GM23338 (cell line): ENCODE data around the gene PARVB. TPM values are rescaled to one million over a fixed set of nuclear protein-coding genes. Genes with fewer than 3 reads are reported as not detected.

Experiments used
- ATAC-seq: fragments of 200-7000 bp; cut with Tn5 transposase; 3 replicates; pipeline ENCODE4 v1.9.1; 2020
- DNase-seq: peaks from one replicate; pipeline ENCODE4 v3.0.0-alpha.2; 2015; ENCODE audit warnings: low spot score
- H2AFZ ChIP-seq: fragments of 200-600 bp; sonication (generic); 2 replicates; pipeline ENCODE4 v1.8.0; 2016; ENCODE audit warnings: antibody characterized with exemption, mild to moderate bottlenecking, moderate library complexity
- H3F3A ChIP-seq: fragments of 200-600 bp; sonication (generic); replicated peaks from 2 replicates; pipeline ENCODE4 v1.8.0; 2017; ENCODE audit warnings: antibody characterized with exemption, mixed run types, low read depth
- H3K27ac ChIP-seq: fragments of 200-600 bp; sonication (generic); 2 replicates; pipeline ENCODE4 v1.6.1; 2016; ENCODE audit warnings: low read depth
- H3K27me3 ChIP-seq: fragments of 200-600 bp; sonication (generic); 2 replicates; pipeline ENCODE4 v1.8.0; 2016; ENCODE audit warnings: mild to moderate bottlenecking, mixed run types, moderate library complexity; ENCODE audit not compliant: insufficient read depth
- H3K36me3 ChIP-seq: fragments of 200-600 bp; sonication (generic); 2 replicates; pipeline ENCODE4 v1.8.0; 2016; ENCODE audit warnings: mild to moderate bottlenecking; ENCODE audit not compliant: insufficient read depth
- H3K4me1 ChIP-seq: fragments of 200-600 bp; sonication (generic); 2 replicates; pipeline ENCODE4 v1.8.0; 2016; ENCODE audit warnings: mild to moderate bottlenecking, moderate library complexity; ENCODE audit not compliant: insufficient read depth
- H3K4me2 ChIP-seq: fragments of 200-600 bp; sonication (generic); 2 replicates; pipeline ENCODE4 v1.7.1; 2017; ENCODE audit warnings: mixed run types
- H3K4me3 ChIP-seq: fragments of 200-600 bp; sonication (generic); 2 replicates; pipeline ENCODE4 v1.6.1; 2016; ENCODE audit warnings: mixed run types
- H3K79me2 ChIP-seq: fragments of 200-600 bp; sonication (generic); replicated peaks from 2 replicates; pipeline ENCODE4 v1.8.0; 2017; ENCODE audit warnings: mild to moderate bottlenecking; ENCODE audit not compliant: insufficient read depth
- H3K9me2 ChIP-seq: fragments of 200-600 bp; sonication (generic); 2 replicates; pipeline ENCODE4 v1.8.0; 2017; ENCODE audit not compliant: insufficient read depth
- H4K20me1 ChIP-seq: fragments of 200-600 bp; sonication (generic); replicated peaks from 2 replicates; pipeline ENCODE4 v1.8.0; 2017; ENCODE audit warnings: mild to moderate bottlenecking; ENCODE audit not compliant: insufficient read depth
- H3K27ac Mint-ChIP-seq: 2 replicates; pipeline ENCODE4 v1.8.0; 2020; ENCODE audit warnings: inconsistent platforms, mild to moderate bottlenecking, moderate library complexity, mixed read lengths
- H3K27me3 Mint-ChIP-seq: 3 replicates; pipeline ENCODE4 v1.8.0; 2022; ENCODE audit warnings: low read depth, mild to moderate bottlenecking, moderate library complexity, mixed read lengths, inconsistent platforms; ENCODE audit not compliant: insufficient read depth, poor library complexity
- H3K36me3 Mint-ChIP-seq: 3 replicates; pipeline ENCODE4 v1.8.0; 2021; ENCODE audit warnings: low read depth, mild to moderate bottlenecking, inconsistent platforms, moderate library complexity, mixed read lengths
- H3K4me1 Mint-ChIP-seq: 3 replicates; pipeline ENCODE4 v1.8.0; 2020; ENCODE audit warnings: mild to moderate bottlenecking, inconsistent platforms, mixed read lengths
- H3K4me3 Mint-ChIP-seq: 3 replicates; pipeline ENCODE4 v1.8.0; 2021; ENCODE audit warnings: moderate library complexity, mild to moderate bottlenecking, inconsistent platforms, mixed read lengths
- H3K9me3 Mint-ChIP-seq: 3 replicates; pipeline ENCODE4 v1.8.0; 2020; ENCODE audit warnings: moderate library complexity, mild to moderate bottlenecking, inconsistent platforms, mixed read lengths
- CREB1 ChIP-seq: fragments of 250-450 bp; sonication (Bioruptor Pico); IDR thresholded peaks from 2 replicates; pipeline ENCODE4 v1.5.0; 2020; ENCODE audit warnings: low read depth, mild to moderate bottlenecking, moderate library complexity
- EZH2 ChIP-seq: fragments of 200-600 bp; sonication (generic); IDR thresholded peaks from one replicate; pipeline ENCODE4 v1.8.0; 2017; ENCODE audit warnings: antibody characterized with exemption, mild to moderate bottlenecking, low read depth; ENCODE audit not compliant: unreplicated experiment
- EZH2phosphoT487 ChIP-seq: fragments of 200-600 bp; sonication (generic); IDR thresholded peaks from one replicate; pipeline ENCODE4 v1.8.1; 2018; ENCODE audit warnings: antibody characterized with exemption; ENCODE audit not compliant: unreplicated experiment
- NANOG ChIP-seq: IDR thresholded peaks from 2 replicates; pipeline ENCODE4 v1.6.1; 2016; ENCODE audit warnings: antibody characterized with exemption, borderline replicate concordance
- POLR2AphosphoS5 ChIP-seq: IDR thresholded peaks from 2 replicates; pipeline ENCODE4 v1.6.1; 2016; ENCODE audit warnings: antibody characterized with exemption, low read depth
- REST ChIP-seq: IDR thresholded peaks from one replicate; pipeline ENCODE4 v1.6.1; 2018; ENCODE audit warnings: antibody characterized with exemption; ENCODE audit not compliant: unreplicated experiment
- STAT1 ChIP-seq: IDR thresholded peaks from one replicate; pipeline ENCODE4 v1.6.1; 2016; ENCODE audit warnings: antibody characterized with exemption; ENCODE audit not compliant: unreplicated experiment
- ZNF331 ChIP-seq: fragments of 250-450 bp; sonication (Bioruptor Pico); IDR thresholded peaks from 2 replicates; pipeline ENCODE4 v1.5.0; 2020; ENCODE audit warnings: low read depth, mild to moderate bottlenecking, moderate library complexity
- polyA plus RNA-seq: library from polyadenylated mRNA; unstranded; fragments of >200 nt; fragmentation: Nextera tagmentation; extraction: Ambion mirVana; gene quantifications from 2 replicates; pipeline ENCODE4 v1.2.1, GENCODE V29; 2016
- total RNA-seq: library from RNA; depleted of rRNA; stranded (reverse); fragments of >200 nt; shearing (Covaris generic); gene quantifications from 2 replicates; pipeline ENCODE4 v1.2.3, GENCODE V29; 2014
- TF ChIP-seq, protein P1 (sequence below): IDR thresholded peaks from 2 replicates; pipeline ENCODE4 v1.6.1; 2016; ENCODE audit warnings: antibody characterized with exemption
- TF ChIP-seq, protein P2 (sequence below), 2 experiments: fragments of 200-600 bp in 1 of 2; sonication (generic) in 1 of 2; conservative IDR thresholded peaks; 2 replicates each; pipeline versions ENCODE4 v1.5.1 to v1.6.1; 2016 to 2017; ENCODE audit warnings: antibody characterized with exemption in 2 of 2, low read depth in 2 of 2, mild to moderate bottlenecking in 2 of 2, moderate library complexity in 1 of 2

PARVB gene
- total and polyA plus RNA-seq, 2 experiments from 2014 or later = 4.3 to 7.7 TPM

- peaks cover 2% of the 10 kb centered on the region; the same call in 2 of the 3 replicates for H3K4me1 Mint-ChIP-seq
These were observed 21.8 kb upstream of the PARVB start for GRCh38 chr22:44002324-44002723.

DNA sequence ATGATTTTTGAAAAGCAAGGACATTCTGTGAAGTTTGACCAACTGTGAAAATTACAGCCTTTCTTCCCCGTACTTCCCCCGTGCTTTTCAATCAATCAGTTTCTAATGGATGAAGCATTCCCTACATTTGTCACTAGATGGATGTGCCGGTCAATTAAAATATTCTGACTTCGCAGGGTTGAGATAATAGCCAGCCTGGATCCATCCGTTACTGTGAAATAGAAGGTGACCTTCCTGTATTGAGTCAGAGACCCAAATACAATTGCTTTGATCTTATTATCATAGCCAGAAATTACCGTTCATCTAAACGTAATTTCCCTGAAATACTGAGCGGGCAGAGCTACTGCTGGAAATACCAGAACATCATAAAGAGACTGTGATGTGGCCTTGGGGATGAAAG, 21.1 kb upstream of the PARVB start:
- Mint-ChIP-seq H3K36me3 (peaks cover 21% of the 10 kb centered on the region), H3K9me3 (peaks cover 3% of the 10 kb centered on the region; the same call in 2 of the 3 replicates), H3K4me3 (no peak overlapping the region), H3K4me1 (peaks cover 2% of the 10 kb centered on the region), H3K27ac (no peak overlapping the region), H3K27me3 (peaks cover 2% of the 10 kb centered on the region)
- H3K79me2 ChIP-seq = no peaks in the 10 kb centered on the region
- ATAC-seq (no peak), DNase-seq (no peak)
- 0 out of 2 replicates have a peak, but pooled peaks cover 3% of the 10 kb centered on the region for H3F3A ChIP-seq
- H3K9me2 ChIP-seq = no peaks in the 10 kb centered on the region
- no peak overlapping the region for H3K27ac ChIP-seq
- no peaks in the 10 kb centered on the region for H3K27me3 ChIP-seq
- H4K20me1 ChIP-seq = no peaks in the 10 kb centered on the region; the same call in 1 of the 2 replicates
- H3K36me3 ChIP-seq = no peaks in the 10 kb centered on the region
- no peak overlapping the region for H3K4me3 ChIP-seq
- no peak overlapping the region for H2AFZ ChIP-seq
- no peaks in the 10 kb centered on the region; the same call in 1 of the 2 replicates for H3K4me1 ChIP-seq
- no peak overlapping the region for H3K4me2 ChIP-seq
- no peak for TF ChIP-seq EZH2
- TF ChIP-seq, protein P1, sequence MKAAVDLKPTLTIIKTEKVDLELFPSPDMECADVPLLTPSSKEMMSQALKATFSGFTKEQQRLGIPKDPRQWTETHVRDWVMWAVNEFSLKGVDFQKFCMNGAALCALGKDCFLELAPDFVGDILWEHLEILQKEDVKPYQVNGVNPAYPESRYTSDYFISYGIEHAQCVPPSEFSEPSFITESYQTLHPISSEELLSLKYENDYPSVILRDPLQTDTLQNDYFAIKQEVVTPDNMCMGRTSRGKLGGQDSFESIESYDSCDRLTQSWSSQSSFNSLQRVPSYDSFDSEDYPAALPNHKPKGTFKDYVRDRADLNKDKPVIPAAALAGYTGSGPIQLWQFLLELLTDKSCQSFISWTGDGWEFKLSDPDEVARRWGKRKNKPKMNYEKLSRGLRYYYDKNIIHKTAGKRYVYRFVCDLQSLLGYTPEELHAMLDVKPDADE = no peak
- TF ChIP-seq CREB1 (CRISPR knock-in tag) = no peak
- no peak for TF ChIP-seq POLR2AphosphoS5
- TF ChIP-seq EZH2phosphoT487 = no peak
- no peak for TF ChIP-seq REST
- TF ChIP-seq, protein P2, sequence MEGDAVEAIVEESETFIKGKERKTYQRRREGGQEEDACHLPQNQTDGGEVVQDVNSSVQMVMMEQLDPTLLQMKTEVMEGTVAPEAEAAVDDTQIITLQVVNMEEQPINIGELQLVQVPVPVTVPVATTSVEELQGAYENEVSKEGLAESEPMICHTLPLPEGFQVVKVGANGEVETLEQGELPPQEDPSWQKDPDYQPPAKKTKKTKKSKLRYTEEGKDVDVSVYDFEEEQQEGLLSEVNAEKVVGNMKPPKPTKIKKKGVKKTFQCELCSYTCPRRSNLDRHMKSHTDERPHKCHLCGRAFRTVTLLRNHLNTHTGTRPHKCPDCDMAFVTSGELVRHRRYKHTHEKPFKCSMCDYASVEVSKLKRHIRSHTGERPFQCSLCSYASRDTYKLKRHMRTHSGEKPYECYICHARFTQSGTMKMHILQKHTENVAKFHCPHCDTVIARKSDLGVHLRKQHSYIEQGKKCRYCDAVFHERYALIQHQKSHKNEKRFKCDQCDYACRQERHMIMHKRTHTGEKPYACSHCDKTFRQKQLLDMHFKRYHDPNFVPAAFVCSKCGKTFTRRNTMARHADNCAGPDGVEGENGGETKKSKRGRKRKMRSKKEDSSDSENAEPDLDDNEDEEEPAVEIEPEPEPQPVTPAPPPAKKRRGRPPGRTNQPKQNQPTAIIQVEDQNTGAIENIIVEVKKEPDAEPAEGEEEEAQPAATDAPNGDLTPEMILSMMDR (conservative IDR thresholded peaks at IDR 0.05; ENCODE audit: low read depth in 2 of 2) = no peak
- no peak for TF ChIP-seq ZNF331

More at GRCh38 chr22:44002324-44002723, 21.8 kb upstream of the PARVB start:
- Histone ChIP-seq H3K79me2 (no peaks in the 10 kb centered on the region), H3K27me3 (no peaks in the 10 kb centered on the region), H3K4me2 (no peak overlapping the region), H3K27ac (no peak overlapping the region), H3K4me3 (no peak overlapping the region), H3K9me2 (no peaks in the 10 kb centered on the region), H3F3A (0 out of 2 replicates have a peak, but pooled peaks cover 3% of the 10 kb centered on the region), H3K36me3 (peaks cover 4% of the 10 kb centered on the region; the same call in 1 of the 2 replicates), H2AFZ (no peak overlapping the region), H4K20me1 (no peaks in the 10 kb centered on the region; the same call in 1 of the 2 replicates), H3K4me1 (no peaks in the 10 kb centered on the region; the same call in 1 of the 2 replicates)
- Mint-ChIP-seq H3K36me3 (peaks cover 24% of the 10 kb centered on the region), H3K27me3 (peaks cover 4% of the 10 kb centered on the region), H3K27ac (no peak overlapping the region), H3K9me3 (peaks cover 3% of the 10 kb centered on the region; the same call in 2 of the 3 replicates), H3K4me3 (no peak overlapping the region)
- TF ChIP-seq STAT1 (no peak), POLR2AphosphoS5 (no peak), NANOG (no peak)
- ATAC-seq (no peak), DNase-seq (no peak)
